Caco-2 (cell line): ENCODE results near the gene MPIG6B. TPM values are rescaled to one million over a fixed set of nuclear protein-coding genes. Genes with fewer than 3 reads are reported as not detected.

Experiments used
- BruUV-seq: library from RNA; stranded (reverse); fragments of 400-500 nt; replicated peaks from 2 replicates; lab custom pipeline; 2021; lab: Mats Ljungman, UMichigan
- CTCF ChIA-PET: fragments of 300-600 bp; sonication (Branson Sonifier 250); formaldehyde crosslinking; loops from one replicate; lab custom pipeline; 2022; ENCODE audit warnings: antibody characterized with exemption; lab: Charles Lee
- POLR2A ChIA-PET: fragments of 300-600 bp; sonication (Branson Sonifier 250); formaldehyde crosslinking; loops from one replicate; lab custom pipeline; 2022; ENCODE audit warnings: antibody characterized with exemption; lab: Charles Lee
- DNase-seq, 2 experiments: peaks; one replicate each; pipeline versions ENCODE4 v3.0.0 to v3.0.0-alpha.2; 2020 to 2022
- H3K27me3 ChIP-seq: replicated peaks from 2 replicates; pipeline ENCODE4 v1.6.0; 2011; ENCODE audit warnings: low read length; ENCODE audit not compliant: control insufficient read depth, insufficient read depth
- H3K36me3 ChIP-seq: 2 replicates; pipeline ENCODE4 v1.5.1; 2011; ENCODE audit warnings: low read length; ENCODE audit not compliant: control insufficient read depth, insufficient read depth
- H3K4me1 ChIP-seq: fragments of 250-450 bp; sonication (Bioruptor Pico); 2 replicates; pipeline ENCODE4 v1.5.1; 2020; ENCODE audit warnings: mild to moderate bottlenecking
- H3K4me3 ChIP-seq: 2 replicates; pipeline ENCODE4 v1.5.1; 2011; ENCODE audit warnings: low read depth, mild to moderate bottlenecking, control low read depth, low read length
- H3K9me3 ChIP-seq: fragments of 250-450 bp; sonication (Bioruptor Pico); 2 replicates; pipeline ENCODE4 v1.5.1; 2020; ENCODE audit warnings: mild to moderate bottlenecking, moderate library complexity
- H3K27ac Mint-ChIP-seq: one replicate; pipeline ENCODE4 v1.8.0; 2022; ENCODE audit warnings: mixed read lengths; ENCODE audit not compliant: unreplicated experiment
- H3K27me3 Mint-ChIP-seq: one replicate; pipeline ENCODE4 v1.8.0; 2022; ENCODE audit warnings: mixed read lengths; ENCODE audit not compliant: insufficient read depth, unreplicated experiment
- H3K36me3 Mint-ChIP-seq: one replicate; pipeline ENCODE4 v1.8.0; 2022; ENCODE audit warnings: mild to moderate bottlenecking, mixed read lengths; ENCODE audit not compliant: insufficient read depth, unreplicated experiment
- H3K4me1 Mint-ChIP-seq: one replicate; pipeline ENCODE4 v1.8.0; 2022; ENCODE audit warnings: low read depth, mixed read lengths; ENCODE audit not compliant: unreplicated experiment
- H3K4me3 Mint-ChIP-seq: one replicate; pipeline ENCODE4 v1.8.0; 2022; ENCODE audit warnings: mild to moderate bottlenecking, moderate library complexity, mixed read lengths; ENCODE audit not compliant: unreplicated experiment
- H3K9me3 Mint-ChIP-seq: one replicate; pipeline ENCODE4 v1.8.0; 2022; ENCODE audit warnings: mixed read lengths; ENCODE audit not compliant: unreplicated experiment
- intact Hi-C: fragments of 100-400 bp; cut with micrococcal nuclease; formaldehyde crosslinking; loops from one replicate; pipeline ENCODE4 v1.10.0; 2022; ENCODE audit not compliant: unreplicated experiment
- total RNA-seq: library from RNA; stranded (reverse); gene quantifications from 2 replicates; pipeline ENCODE4 v1.2.3, GENCODE V29; 2022
- TF ChIP-seq, protein P1 (sequence below), 2 experiments: fragments of 200-600 bp in 1 of 2; IDR thresholded peaks; 1 replicate in 1 of 2; 2 replicates in 1 of 2; pipeline versions ENCODE4 v1.5.1 to v1.8.0; 2011 to 2022; ENCODE audit warnings: antibody characterized with exemption in 1 of 2, control low read depth in 1 of 2, inconsistent platforms in 1 of 2, low read depth in 1 of 2, low read length in 1 of 2, mild to moderate bottlenecking in 1 of 2, moderate library complexity in 1 of 2; ENCODE audit not compliant: insufficient read depth in 1 of 2, severe bottlenecking in 1 of 2, unreplicated experiment in 1 of 2

Gene MPIG6B
- total RNA-seq, 1 experiment from 2014 or later: not detected

GRCh38 chr6:31727717-31728671 lies 4.8 kb downstream of the MPIG6B start:
- Mint-ChIP-seq H3K9me3 (no peaks in the 10 kb centered on the region), H3K4me3 (peak overlapping the region; percentile 87), H3K36me3 (peaks cover 72% of the 10 kb centered on the region), H3K27me3 (no peaks in the 10 kb centered on the region), H3K4me1 (peaks cover 18% of the 10 kb centered on the region), H3K27ac (no peak overlapping the region)
- peaks cover 5% of the 10 kb centered on the region; the same call in 1 of the 2 replicates for H3K4me1 ChIP-seq
- TF ChIP-seq, protein P1, sequence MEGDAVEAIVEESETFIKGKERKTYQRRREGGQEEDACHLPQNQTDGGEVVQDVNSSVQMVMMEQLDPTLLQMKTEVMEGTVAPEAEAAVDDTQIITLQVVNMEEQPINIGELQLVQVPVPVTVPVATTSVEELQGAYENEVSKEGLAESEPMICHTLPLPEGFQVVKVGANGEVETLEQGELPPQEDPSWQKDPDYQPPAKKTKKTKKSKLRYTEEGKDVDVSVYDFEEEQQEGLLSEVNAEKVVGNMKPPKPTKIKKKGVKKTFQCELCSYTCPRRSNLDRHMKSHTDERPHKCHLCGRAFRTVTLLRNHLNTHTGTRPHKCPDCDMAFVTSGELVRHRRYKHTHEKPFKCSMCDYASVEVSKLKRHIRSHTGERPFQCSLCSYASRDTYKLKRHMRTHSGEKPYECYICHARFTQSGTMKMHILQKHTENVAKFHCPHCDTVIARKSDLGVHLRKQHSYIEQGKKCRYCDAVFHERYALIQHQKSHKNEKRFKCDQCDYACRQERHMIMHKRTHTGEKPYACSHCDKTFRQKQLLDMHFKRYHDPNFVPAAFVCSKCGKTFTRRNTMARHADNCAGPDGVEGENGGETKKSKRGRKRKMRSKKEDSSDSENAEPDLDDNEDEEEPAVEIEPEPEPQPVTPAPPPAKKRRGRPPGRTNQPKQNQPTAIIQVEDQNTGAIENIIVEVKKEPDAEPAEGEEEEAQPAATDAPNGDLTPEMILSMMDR (IDR thresholded peaks at IDR 0.05; ENCODE audit: insufficient read depth in 1 of 2, low read depth in 1 of 2, low read length in 1 of 2, severe bottlenecking in 1 of 2, unreplicated experiment in 1 of 2): no peak
- CTCF ChIA-PET: interaction anchor here (2.5 kb wide), 1 partner anchor 42 kb away, joined by 30 read pairs; no protein-coding TSS in a partner anchor
- H3K36me3 ChIP-seq: peaks cover 7% of the 10 kb centered on the region
- no peak overlapping the region for H3K4me3 ChIP-seq
- DNase-seq: no peak
- no TSS peak for BruUV-seq
- POLR2A ChIA-PET: no interaction called here
- intact Hi-C loops: no loop called here
- H3K27me3 ChIP-seq: no peaks in the 10 kb centered on the region
- no peaks in the 10 kb centered on the region for H3K9me3 ChIP-seq

GRCh38 chr6:31728767-31729514 lies 5.8 kb downstream of the MPIG6B start, which contains the start of gene DDAH2:
Gene DDAH2 (minus strand): TSS chr6:31729299. CDS start chr6:31729161, 138 bp downstream.
- no peaks in the 10 kb centered on the region for H3K9me3 Mint-ChIP-seq
- intact Hi-C loops: loop anchor here (1.0 kb wide), 5 partner anchors 34 to 101 kb away; no protein-coding TSS in a partner anchor
- CTCF ChIA-PET: interaction anchor here (0.9 to 2.5 kb wide), 13 partner anchors 10 to 182 kb away, joined by 3 to 30 read pairs (median 4); partner anchors contain the start of genes HSPA1B, LSM2, LY6G5C and MSH5
- H3K27me3 ChIP-seq: no peaks in the 10 kb centered on the region
- H3K4me3 ChIP-seq: peak within 1 kb of the TSS; percentile 58
- TF ChIP-seq, protein P1 (IDR thresholded peaks at IDR 0.05; ENCODE audit: insufficient read depth in 1 of 2, low read depth in 1 of 2, low read length in 1 of 2, severe bottlenecking in 1 of 2, unreplicated experiment in 1 of 2): no peak
- peaks cover 26% of the 10 kb centered on the region for H3K4me1 Mint-ChIP-seq
- H3K36me3 Mint-ChIP-seq: peaks cover 81% of the 10 kb centered on the region
- BruUV-seq: TSS peak; percentile 23
- H3K27me3 Mint-ChIP-seq: no peaks in the 10 kb centered on the region
- no peaks in the 10 kb centered on the region for H3K9me3 ChIP-seq
- peak within 1 kb of the TSS; percentile 87 for H3K4me3 Mint-ChIP-seq
- DNase-seq: no peak
- POLR2A ChIA-PET: interaction anchor here (0.6 to 2.0 kb wide), 10 partner anchors 10 to 93 kb away, joined by 3 to 59 read pairs (median 4); partner anchors contain the start of genes ABHD16A, HSPA1A, HSPA1L and MSH5
- H3K36me3 ChIP-seq: peaks cover 9% of the 10 kb centered on the region
- peaks cover 7% of the 10 kb centered on the region; the same call in 1 of the 2 replicates for H3K4me1 ChIP-seq
- peak within 1 kb of the TSS; percentile 84 for H3K27ac Mint-ChIP-seq
